Astrocyte of the cerebellum (primary cell): Measurements from ENCODE around the gene MCMBP.
A peak's percentile ranks its signal among the peaks of the same experiment; 100 is the strongest.

Experiments used
- DNase-seq: peaks from one replicate; pipeline ENCODE4 v3.0.0-alpha.2; 2011; ENCODE audit warnings: low read depth
- H3K4me3 ChIP-seq: 2 replicates; pipeline ENCODE4 v1.5.1; 2011; ENCODE audit warnings: mild to moderate bottlenecking, low read depth, low read length, moderate library complexity
- CTCF ChIP-seq: IDR thresholded peaks from 2 replicates; pipeline ENCODE4 v1.5.1; 2012; ENCODE audit warnings: low read length, low read depth, moderate library complexity, mild to moderate bottlenecking; ENCODE audit errors: missing control alignments
- in situ Hi-C: cut with HindIII; loops from 2 replicates; pipeline ENCODE4 v1.10.0; 2017; ENCODE audit warnings: low sequenced_read_pairs

MCMBP gene

DNA sequence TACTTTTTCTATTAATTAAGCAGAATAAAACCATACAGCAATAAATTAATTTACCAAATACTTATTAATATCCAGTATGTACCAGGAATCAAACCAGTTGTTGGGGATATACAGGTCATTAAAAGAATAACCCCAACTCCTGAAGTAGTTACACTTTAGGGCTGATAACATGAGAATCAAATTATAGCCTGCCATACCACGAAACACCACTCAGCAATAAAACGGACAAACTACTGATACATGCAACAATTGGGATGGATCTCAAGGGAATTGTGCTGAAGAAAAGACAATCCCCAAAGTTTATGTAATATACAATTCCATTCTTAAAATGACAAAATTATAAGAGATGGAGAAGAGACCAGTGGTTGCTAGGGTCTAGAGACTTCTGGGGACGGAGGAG is 22.7 kb downstream of the MCMBP start:
- no peak overlapping the region for H3K4me3 ChIP-seq
- in situ Hi-C loops, result loop anchor here (5.0 kb wide), 1 partner anchor 163 kb away; no protein-coding TSS in a partner anchor
- no peak for TF ChIP-seq CTCF
- no peak for DNase-seq

GRCh38 chr10:119849031-119849789 is 23.4 kb downstream of the MCMBP start:
- peak; percentile 61 for DNase-seq
- in situ Hi-C loops, result loop anchor here (5.0 kb wide), 1 partner anchor 162 kb away; no protein-coding TSS in a partner anchor
- TF ChIP-seq CTCF, result no peak
- no peak overlapping the region for H3K4me3 ChIP-seq

DNA sequence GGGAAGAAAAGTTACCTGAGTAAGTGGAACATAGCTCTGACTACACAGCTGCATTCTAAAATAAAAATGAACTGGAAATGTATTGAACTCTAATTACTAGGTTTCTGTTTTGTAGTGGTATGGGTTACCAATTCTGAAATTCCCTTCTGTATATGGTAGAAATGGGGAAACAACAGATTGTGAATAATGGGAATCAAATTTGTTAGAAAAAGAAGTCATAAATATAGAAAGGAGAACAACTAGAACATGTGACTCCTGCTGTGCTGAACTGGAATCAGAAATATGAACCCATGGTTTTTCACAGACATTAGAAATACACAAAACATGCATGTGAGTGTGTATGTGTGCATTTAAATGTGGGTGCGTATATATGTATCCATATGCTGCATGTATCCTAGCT is 27.0 kb downstream of the MCMBP start:
- H3K4me3 ChIP-seq, result no peak overlapping the region
- no peak for TF ChIP-seq CTCF
- no peak for DNase-seq
- in situ Hi-C loops, result loop anchor here (5.0 kb wide), 1 partner anchor 158 kb away; no protein-coding TSS in a partner anchor

DNA sequence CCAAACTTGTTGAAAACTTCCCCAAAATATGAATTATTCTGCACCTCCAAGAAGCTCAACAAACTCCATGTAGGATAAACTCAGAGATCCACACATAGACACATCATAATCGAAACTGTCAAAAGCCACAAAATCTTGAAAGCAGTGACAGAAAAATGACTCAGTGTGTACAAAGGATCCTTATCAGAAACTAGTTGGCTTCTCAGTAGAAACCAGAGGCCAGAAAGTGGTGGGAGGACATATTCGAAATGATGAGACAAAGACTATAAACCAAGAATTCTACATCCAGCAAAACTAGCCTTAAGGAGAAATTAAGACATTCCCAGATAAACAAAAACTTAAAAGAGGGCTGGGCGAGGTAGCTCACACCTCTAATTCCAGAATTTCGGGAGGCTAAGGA is 38.5 kb downstream of the MCMBP start:
- DNase-seq, result no peak
- in situ Hi-C loops, result no loop called here
- H3K4me3 ChIP-seq, result no peak overlapping the region
- no peak for TF ChIP-seq CTCF

DNA sequence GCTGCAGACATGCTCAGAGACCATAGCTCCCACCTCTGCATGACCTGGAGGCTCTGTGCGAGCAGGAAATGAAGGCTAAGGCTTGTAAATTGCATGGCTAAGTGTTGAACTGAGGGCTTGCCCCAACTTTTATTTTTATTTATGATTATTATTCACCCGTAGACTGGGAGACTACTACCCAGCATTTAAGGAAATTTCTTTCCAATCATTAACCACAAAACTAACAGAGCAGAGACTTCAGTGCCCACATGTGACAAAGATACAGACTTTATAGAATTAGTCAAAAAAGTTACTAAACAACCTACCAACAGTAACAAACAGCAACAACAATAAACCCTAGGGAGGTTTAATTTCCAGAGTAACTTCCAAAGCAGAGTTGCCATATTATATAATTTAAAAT is 39.7 kb downstream of the MCMBP start:
- no peak for TF ChIP-seq CTCF
- no peak overlapping the region for H3K4me3 ChIP-seq
- no peak for DNase-seq
- in situ Hi-C loops, result no loop called here

GRCh38 chr10:119831656-119832055 is 41.0 kb downstream of the MCMBP start:
- no peak overlapping the region for H3K4me3 ChIP-seq
- in situ Hi-C loops, result no loop called here

More at GRCh38 chr10:119831656-119832055, 41.0 kb downstream of the MCMBP start:
- TF ChIP-seq CTCF, result no peak
- DNase-seq, result no peak
